Vagina (tissue), 2 donors: ENCODE data around the gene SLC26A4. TPM values are rescaled to one million over a fixed set of nuclear protein-coding genes. Genes with fewer than 3 reads are reported as not detected.
A peak's percentile ranks its signal among the peaks of the same experiment; 100 is the strongest.

Source experiments
- DNase-seq, 2 donors: peaks; one replicate each; pipeline ENCODE4 v3.0.0-alpha.2; 2017; ENCODE audit errors: extremely low spot score in 2 of 2
- H3K27ac ChIP-seq: fragments of 200-600 bp; sonication (generic); one replicate; pipeline ENCODE4 v1.5.1; 2019
- H3K27me3 ChIP-seq: fragments of 200-600 bp; sonication (generic); one replicate; pipeline ENCODE4 v1.5.1; 2019
- H3K36me3 ChIP-seq, 2 donors: fragments of 200-600 bp; sonication (generic); one replicate each; pipeline ENCODE4 v1.5.1; 2017 to 2019
- H3K4me1 ChIP-seq: fragments of 200-600 bp; sonication (generic); one replicate; pipeline ENCODE4 v1.5.1; 2019
- H3K4me3 ChIP-seq, 2 donors: fragments of 200-600 bp; sonication (generic); 1 replicate in 1 of 2; 2 replicates in 1 of 2; pipeline ENCODE4 v1.5.1; 2016 to 2019
- H3K9me3 ChIP-seq: fragments of 200-600 bp; sonication (generic); one replicate; pipeline ENCODE4 v1.5.1; 2019
- POLR2A ChIP-seq, 2 donors: fragments of 450-650 bp; IDR thresholded peaks; one replicate each; pipeline ENCODE4 v1.6.1; 2017; ENCODE audit warnings: antibody characterized with exemption in 2 of 2, mild to moderate bottlenecking in 2 of 2, moderate library complexity in 2 of 2
- POLR2AphosphoS5 ChIP-seq, 2 donors: sonication (generic); formaldehyde crosslinking; IDR thresholded peaks; one replicate each; pipeline ENCODE4 v1.9.0; 2017; ENCODE audit warnings: antibody characterized with exemption in 2 of 2, mild to moderate bottlenecking in 2 of 2, low read depth in 1 of 2; ENCODE audit not compliant: insufficient read depth in 1 of 2
- intact Hi-C: fragments of 100-400 bp; cut with DNase I; formaldehyde crosslinking; loops from one replicate; pipeline ENCODE4 v1.15.1; 2023
- total RNA-seq: library from RNA; depleted of rRNA; stranded (reverse); fragments of >200 nt; gene quantifications from one replicate; pipeline ENCODE4 v1.2.3, GENCODE V29; 2016
- TF ChIP-seq, protein P1 (sequence below), 3 experiments: fragments of 450-650 bp in 2 of 3; fragments of 200-600 bp in 1 of 3; sonication (generic) in 1 of 3; IDR thresholded peaks; one replicate each; pipeline ENCODE4 v1.5.1; 2017 to 2019; ENCODE audit warnings: antibody characterized with exemption in 3 of 3, mild to moderate bottlenecking in 2 of 3, moderate library complexity in 2 of 3

Gene SLC26A4
- total RNA-seq, result not detected

DNA sequence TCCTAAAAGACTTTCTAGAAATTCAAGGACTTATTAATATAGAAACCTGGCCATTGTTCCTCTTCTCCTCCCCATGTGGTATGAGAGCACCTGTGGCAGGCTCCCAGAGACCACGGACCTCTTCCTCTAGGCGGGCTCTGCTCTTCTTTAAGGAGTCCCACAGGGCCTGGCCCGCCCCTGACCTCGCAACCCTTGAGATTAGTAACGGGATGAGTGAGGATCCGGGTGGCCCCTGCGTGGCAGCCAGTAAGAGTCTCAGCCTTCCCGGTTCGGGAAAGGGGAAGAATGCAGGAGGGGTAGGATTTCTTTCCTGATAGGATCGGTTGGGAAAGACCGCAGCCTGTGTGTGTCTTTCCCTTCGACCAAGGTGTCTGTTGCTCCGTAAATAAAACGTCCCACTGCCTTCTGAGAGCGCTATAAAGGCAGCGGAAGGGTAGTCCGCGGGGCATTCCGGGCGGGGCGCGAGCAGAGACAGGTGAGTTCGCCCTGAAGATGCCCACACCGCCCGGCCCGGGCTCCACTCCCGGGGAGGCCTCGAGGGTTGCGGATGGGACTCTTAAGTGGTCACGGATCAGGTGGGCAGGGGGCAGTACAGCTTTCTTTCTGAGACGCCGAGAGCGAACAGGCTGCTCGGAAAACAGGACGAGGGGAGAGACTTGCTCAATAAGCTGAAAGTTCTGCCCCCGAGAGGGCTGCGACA, at the start of gene SLC26A4:
Gene SLC26A4, plus strand, starts transcription at position 448 of the 700 bp plus-strand sequence. CDS start 814 bp downstream, outside the sequence.
- TF ChIP-seq POLR2AphosphoS5 (IDR thresholded peaks at IDR 0.05; ENCODE audit: insufficient read depth in 1 of 2, low read depth in 1 of 2) (no peak), POLR2A (IDR thresholded peaks at IDR 0.05) (no peak)
- TF ChIP-seq, protein P1, sequence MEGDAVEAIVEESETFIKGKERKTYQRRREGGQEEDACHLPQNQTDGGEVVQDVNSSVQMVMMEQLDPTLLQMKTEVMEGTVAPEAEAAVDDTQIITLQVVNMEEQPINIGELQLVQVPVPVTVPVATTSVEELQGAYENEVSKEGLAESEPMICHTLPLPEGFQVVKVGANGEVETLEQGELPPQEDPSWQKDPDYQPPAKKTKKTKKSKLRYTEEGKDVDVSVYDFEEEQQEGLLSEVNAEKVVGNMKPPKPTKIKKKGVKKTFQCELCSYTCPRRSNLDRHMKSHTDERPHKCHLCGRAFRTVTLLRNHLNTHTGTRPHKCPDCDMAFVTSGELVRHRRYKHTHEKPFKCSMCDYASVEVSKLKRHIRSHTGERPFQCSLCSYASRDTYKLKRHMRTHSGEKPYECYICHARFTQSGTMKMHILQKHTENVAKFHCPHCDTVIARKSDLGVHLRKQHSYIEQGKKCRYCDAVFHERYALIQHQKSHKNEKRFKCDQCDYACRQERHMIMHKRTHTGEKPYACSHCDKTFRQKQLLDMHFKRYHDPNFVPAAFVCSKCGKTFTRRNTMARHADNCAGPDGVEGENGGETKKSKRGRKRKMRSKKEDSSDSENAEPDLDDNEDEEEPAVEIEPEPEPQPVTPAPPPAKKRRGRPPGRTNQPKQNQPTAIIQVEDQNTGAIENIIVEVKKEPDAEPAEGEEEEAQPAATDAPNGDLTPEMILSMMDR (IDR thresholded peaks at IDR 0.05), result no peak
- no peak for DNase-seq
- Histone ChIP-seq H3K27me3 (no peaks in the 10 kb centered on the region), H3K27ac (no peak within 1 kb of the TSS), H3K4me3 (peak within 1 kb of the TSS; percentile 45 to 56), H3K9me3 (no peaks in the 10 kb centered on the region), H3K4me1 (peaks cover 21% of the 10 kb centered on the region), H3K36me3 (no peaks in the 10 kb centered on the region)
- intact Hi-C loops, result no loop called here

DNA sequence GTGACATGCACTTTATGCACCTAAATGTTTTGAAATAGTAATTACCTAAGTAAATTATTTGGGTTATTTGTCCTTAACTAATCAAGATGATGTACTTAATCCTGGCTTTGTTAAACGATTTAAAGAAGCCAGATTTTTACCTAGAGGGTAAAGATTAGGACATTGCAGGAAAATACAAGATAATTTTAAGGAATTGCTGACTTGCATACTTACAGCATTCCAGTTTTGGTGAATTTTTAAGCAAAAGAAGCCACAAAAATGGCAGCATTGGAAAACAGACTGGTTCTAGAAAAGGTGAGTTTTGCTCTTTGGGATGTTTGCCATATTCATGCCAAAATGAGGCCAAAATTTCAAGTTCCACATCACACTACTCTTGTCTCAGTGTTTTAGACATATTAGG, 47.2 kb upstream of the SLC26A4 start:
- Histone ChIP-seq H3K4me1 (peaks cover 24% of the 10 kb centered on the region), H3K27ac (no peak overlapping the region), H3K27me3 (no peaks in the 10 kb centered on the region), H3K36me3 (peaks cover 0 to 25% of the 10 kb centered on the region in 2 donors), H3K4me3 (no peak overlapping the region), H3K9me3 (no peaks in the 10 kb centered on the region)
- DNase-seq, result no peak
- intact Hi-C loops, result no loop called here
- TF ChIP-seq POLR2A (IDR thresholded peaks at IDR 0.05), result no peak
- TF ChIP-seq, protein P1 (IDR thresholded peaks at IDR 0.05), result no peak
- no peak for TF ChIP-seq POLR2AphosphoS5 (IDR thresholded peaks at IDR 0.05; ENCODE audit: insufficient read depth in 1 of 2, low read depth in 1 of 2)

DNA sequence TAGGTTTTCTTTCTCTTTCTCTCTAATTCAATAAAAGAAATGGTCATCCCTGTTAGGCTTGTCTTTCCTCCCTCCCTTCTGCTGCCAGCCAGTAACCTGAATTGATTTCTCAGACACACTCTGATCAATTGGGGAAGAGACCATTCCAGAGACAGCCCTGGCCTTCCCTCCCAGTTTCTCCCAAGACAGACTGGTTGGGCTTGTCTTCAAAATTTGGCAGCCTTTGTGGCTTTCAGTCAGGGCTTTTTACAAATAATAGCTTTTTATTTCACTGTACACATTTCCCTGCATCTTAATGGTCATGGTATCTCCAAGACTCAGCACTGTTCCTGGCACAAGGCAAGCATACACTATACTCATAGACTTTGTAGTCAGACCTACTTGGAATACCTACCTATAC, 46.7 kb upstream of the SLC26A4 start:
- no peak overlapping the region for H3K4me3 ChIP-seq
- no peak for DNase-seq
- H3K9me3 ChIP-seq, result no peaks in the 10 kb centered on the region
- no peaks in the 10 kb centered on the region for H3K27me3 ChIP-seq
- no peak overlapping the region for H3K27ac ChIP-seq
- peaks cover 0 to 25% of the 10 kb centered on the region in 2 donors for H3K36me3 ChIP-seq
- intact Hi-C loops, result no loop called here
- H3K4me1 ChIP-seq, result peaks cover 24% of the 10 kb centered on the region
- TF ChIP-seq POLR2AphosphoS5 (IDR thresholded peaks at IDR 0.05; ENCODE audit: insufficient read depth in 1 of 2, low read depth in 1 of 2) (no peak), POLR2A (IDR thresholded peaks at IDR 0.05) (no peak)
- TF ChIP-seq, protein P1 (IDR thresholded peaks at IDR 0.05), result no peak

DNA sequence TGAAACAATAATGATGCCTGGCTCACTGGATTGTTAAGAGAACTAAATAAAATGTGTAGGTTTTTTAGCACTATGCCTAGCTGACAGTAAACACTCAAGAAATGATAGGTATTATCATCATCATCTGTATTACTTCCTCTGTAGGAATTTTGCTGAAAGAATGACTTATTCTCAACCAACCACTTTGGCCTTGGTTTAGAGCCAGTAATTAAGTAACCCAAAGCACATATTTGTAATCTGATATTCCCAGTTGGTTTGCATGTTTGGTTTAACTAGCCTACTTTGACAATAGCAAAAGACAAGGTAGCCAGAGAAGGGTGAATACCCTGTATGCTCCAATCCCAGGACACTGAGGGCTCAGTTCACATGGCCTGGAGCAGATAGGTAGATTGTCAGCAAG, 46.2 kb upstream of the SLC26A4 start:
- intact Hi-C loops, result no loop called here
- no peak overlapping the region for H3K27ac ChIP-seq

More for the DNA sequence above, 46.2 kb upstream of the SLC26A4 start:
- H3K27me3 ChIP-seq, result no peaks in the 10 kb centered on the region
- H3K36me3 ChIP-seq, result peaks cover 0 to 25% of the 10 kb centered on the region in 2 donors
- peaks cover 24% of the 10 kb centered on the region for H3K4me1 ChIP-seq
- no peak for DNase-seq
- no peak for TF ChIP-seq POLR2AphosphoS5 (IDR thresholded peaks at IDR 0.05; ENCODE audit: insufficient read depth in 1 of 2, low read depth in 1 of 2)
- TF ChIP-seq, protein P1 (IDR thresholded peaks at IDR 0.05), result no peak
- TF ChIP-seq POLR2A (IDR thresholded peaks at IDR 0.05), result no peak
- no peaks in the 10 kb centered on the region for H3K9me3 ChIP-seq
- H3K4me3 ChIP-seq, result no peak overlapping the region
